ENCODE data around the gene PARL. TPM values are rescaled to one million over a fixed set of nuclear protein-coding genes. Genes with fewer than 3 reads are reported as not detected.

The PARL gene
- total RNA-seq, 4 donors from 2014 or later, result 40.8 to 57.0 (median 47.6) TPM

DNA sequence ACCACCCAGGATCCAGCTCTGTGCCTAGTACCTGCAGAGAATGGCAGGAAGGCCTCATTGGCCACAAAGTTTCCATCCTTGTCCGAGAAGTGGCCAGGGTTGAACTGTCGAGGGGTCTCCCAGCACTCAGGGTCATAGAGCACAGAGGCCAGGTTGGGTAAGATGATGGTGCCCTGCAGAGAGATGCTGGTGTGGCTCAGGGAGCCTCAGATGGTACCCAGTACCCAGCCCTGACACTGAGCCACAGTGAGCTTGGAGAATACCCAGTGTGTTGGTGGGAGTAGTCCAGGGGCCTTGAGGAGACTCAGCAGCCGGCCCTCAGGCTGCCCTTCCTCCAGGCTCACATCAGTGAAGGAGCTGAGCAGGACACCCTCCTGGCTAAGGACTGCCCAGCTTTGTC is 11.5 kb upstream of the PARL start:
- TF ChIP-seq, protein P1, sequence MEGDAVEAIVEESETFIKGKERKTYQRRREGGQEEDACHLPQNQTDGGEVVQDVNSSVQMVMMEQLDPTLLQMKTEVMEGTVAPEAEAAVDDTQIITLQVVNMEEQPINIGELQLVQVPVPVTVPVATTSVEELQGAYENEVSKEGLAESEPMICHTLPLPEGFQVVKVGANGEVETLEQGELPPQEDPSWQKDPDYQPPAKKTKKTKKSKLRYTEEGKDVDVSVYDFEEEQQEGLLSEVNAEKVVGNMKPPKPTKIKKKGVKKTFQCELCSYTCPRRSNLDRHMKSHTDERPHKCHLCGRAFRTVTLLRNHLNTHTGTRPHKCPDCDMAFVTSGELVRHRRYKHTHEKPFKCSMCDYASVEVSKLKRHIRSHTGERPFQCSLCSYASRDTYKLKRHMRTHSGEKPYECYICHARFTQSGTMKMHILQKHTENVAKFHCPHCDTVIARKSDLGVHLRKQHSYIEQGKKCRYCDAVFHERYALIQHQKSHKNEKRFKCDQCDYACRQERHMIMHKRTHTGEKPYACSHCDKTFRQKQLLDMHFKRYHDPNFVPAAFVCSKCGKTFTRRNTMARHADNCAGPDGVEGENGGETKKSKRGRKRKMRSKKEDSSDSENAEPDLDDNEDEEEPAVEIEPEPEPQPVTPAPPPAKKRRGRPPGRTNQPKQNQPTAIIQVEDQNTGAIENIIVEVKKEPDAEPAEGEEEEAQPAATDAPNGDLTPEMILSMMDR (IDR thresholded peaks at IDR 0.05), result no peak
- DNase-seq (ENCODE audit: low spot score), result no peak
- no peak for ATAC-seq (ENCODE audit: low FRiP score)

- TF ChIP-seq, protein P1 (IDR thresholded peaks at IDR 0.05), result no peak
- DNase-seq (ENCODE audit: low spot score), result no peak
- ATAC-seq (ENCODE audit: low FRiP score), result no peak
Measured at GRCh38 chr3:183895774-183896173, 11.1 kb upstream of the PARL start.

DNA sequence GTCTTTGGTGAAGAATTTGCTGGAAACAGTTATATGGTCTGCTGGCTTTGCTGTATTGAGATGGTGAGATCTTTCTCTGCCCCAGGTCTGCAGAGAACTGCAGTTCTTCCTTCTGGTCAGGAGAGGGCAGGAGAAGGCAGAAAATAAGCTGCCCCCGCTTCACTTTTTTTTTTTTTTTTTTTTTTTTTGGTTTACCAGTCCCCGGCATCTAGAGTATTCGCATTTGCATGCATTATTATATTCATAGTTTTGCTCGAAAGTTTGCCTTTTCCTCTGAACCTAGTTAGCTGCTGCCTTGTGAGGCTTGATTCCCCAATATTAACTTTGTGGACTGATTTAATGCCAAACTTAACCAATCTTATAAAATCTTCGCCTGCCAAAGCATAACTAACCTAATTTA is 10.6 kb upstream of the PARL start:
- TF ChIP-seq, protein P1 (IDR thresholded peaks at IDR 0.05), result no peak

DNA sequence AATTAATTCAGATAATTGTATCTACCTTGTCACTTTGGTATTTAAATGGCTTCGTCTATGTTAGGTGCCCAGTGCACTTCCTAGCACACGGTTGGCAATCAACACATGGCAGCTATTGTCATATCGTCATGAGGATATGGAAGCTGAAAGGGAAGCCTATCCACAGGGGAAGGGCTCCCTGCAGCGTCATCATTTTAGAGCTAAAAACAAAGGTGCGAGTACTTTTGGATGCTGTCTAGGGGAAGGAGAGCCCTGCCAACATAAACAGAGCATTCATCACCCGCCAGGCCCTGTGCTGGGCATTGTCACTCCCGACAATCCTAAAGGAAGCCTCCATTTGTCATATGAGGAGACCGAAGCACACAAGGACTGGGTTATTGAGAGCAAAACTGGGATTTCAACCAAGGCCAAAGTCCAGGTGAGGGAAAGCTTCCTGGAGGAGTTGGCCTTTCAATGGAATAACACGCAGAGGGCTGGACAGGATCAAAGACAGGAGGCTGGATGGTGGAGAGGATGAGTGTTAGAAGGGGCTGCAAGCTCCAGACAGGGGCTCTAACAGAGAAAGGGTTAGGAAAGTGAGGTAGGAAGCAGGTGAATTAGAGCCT is 8.0 kb upstream of the PARL start:
- TF ChIP-seq, protein P1 (IDR thresholded peaks at IDR 0.05), result no peak
- ATAC-seq (ENCODE audit: low FRiP score), result no peak
- no peak for DNase-seq (ENCODE audit: low spot score)

More for the DNA sequence above, 10.6 kb upstream of the PARL start:
- DNase-seq (ENCODE audit: low spot score) (no peak), ATAC-seq (ENCODE audit: low FRiP score) (peak; percentile 70)

GRCh38 chr3:183885766-183886165 is 1.1 kb upstream of the PARL start:
- ATAC-seq (ENCODE audit: low FRiP score), result no peak
- TF ChIP-seq, protein P1 (IDR thresholded peaks at IDR 0.05), result no peak
- no peak for DNase-seq (ENCODE audit: low spot score)

DNA sequence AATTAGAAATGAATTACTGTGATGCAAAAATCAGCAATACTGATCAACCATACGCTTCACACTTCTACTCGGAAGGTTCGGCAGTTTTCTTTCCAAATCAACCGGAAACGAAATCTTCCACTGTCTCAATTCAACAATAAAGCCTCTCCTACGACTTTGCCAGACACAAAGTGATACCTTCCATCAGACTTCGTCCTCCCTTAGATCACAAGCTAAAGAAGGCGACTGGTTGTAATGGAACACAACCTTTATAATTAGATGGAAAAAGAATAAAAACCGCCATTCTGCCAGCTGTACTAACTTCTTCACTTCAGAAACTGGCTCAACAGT is 618 bp downstream of the PARL start:
- ATAC-seq (ENCODE audit: low FRiP score) (no peak), DNase-seq (ENCODE audit: low spot score) (no peak)
- TF ChIP-seq, protein P1 (IDR thresholded peaks at IDR 0.05), result no peak

GRCh38 chr3:183883291-183884096 is 1.2 kb downstream of the PARL start:
- DNase-seq (ENCODE audit: low spot score) (no peak), ATAC-seq (ENCODE audit: low FRiP score) (no peak)
- TF ChIP-seq, protein P1 (IDR thresholded peaks at IDR 0.05), result no peak

Data from omental fat pad (tissue), 4 donors.